Coronary artery (tissue), 2 donors: Measurements from ENCODE around the gene OR51D1.

ENCODE experiments used
- DNase-seq: peaks from one replicate; pipeline ENCODE4 v3.0.0-alpha.2; 2017; ENCODE audit warnings: low spot score
- H3K27ac ChIP-seq, 2 donors: fragments of 200-600 bp; sonication (generic); one replicate each; pipeline ENCODE4 v1.5.1; 2016 to 2019
- H3K4me3 ChIP-seq: fragments of 200-600 bp; sonication (generic); 2 replicates; pipeline ENCODE4 v1.5.1; 2016; ENCODE audit warnings: mild to moderate bottlenecking, moderate library complexity
- CTCF ChIP-seq: fragments of 200-600 bp; sonication (generic); IDR thresholded peaks from one replicate; pipeline ENCODE4 v1.5.1; 2019; ENCODE audit warnings: antibody characterized with exemption

OR51D1 gene

GRCh38 chr11:4636962-4637661 lies at the start of gene OR51D1:
Gene OR51D1 (plus strand): TSS chr11:4637477. CDS start chr11:4639791, 2,314 bp downstream.
- DNase-seq: peak; percentile 82

GRCh38 chr11:4589017-4589416 lies 48.3 kb upstream of the OR51D1 start:
- TF ChIP-seq CTCF: no peak
- Histone ChIP-seq H3K27ac (no peak overlapping the region), H3K4me3 (no peak overlapping the region)
- DNase-seq: no peak

More at GRCh38 chr11:4636962-4637661, at the start of gene OR51D1:
- peak within 1 kb of the TSS; percentile 64 for H3K4me3 ChIP-seq
- peak; percentile 90 for TF ChIP-seq CTCF
- H3K27ac ChIP-seq: no peak within 1 kb of the TSS

- DNase-seq: no peak
- Histone ChIP-seq H3K4me3 (no peak within 1 kb of the TSS), H3K27ac (no peak within 1 kb of the TSS)
- TF ChIP-seq CTCF: no peak
Observed at GRCh38 chr11:4593739-4594138, 43.5 kb upstream of the OR51D1 start, which contains the start of gene OR52I1. Gene OR52I1 (plus strand): TSS chr11:4594039. CDS start chr11:4594039, 0 bp downstream.

- no peak for TF ChIP-seq CTCF
- no peak overlapping the region for H3K27ac ChIP-seq
- no peak for DNase-seq
Observed at GRCh38 chr11:4605057-4605456, 32.2 kb upstream of the OR51D1 start.

GRCh38 chr11:4606231-4607015 lies 30.9 kb upstream of the OR51D1 start:
- H3K4me3 ChIP-seq: peak overlapping the region; percentile 72
- peak overlapping the region in 1 of 2 donors; percentile 87 for H3K27ac ChIP-seq
- no peak for DNase-seq
- TF ChIP-seq CTCF: no peak

More at GRCh38 chr11:4605057-4605456, 32.2 kb upstream of the OR51D1 start:
- H3K4me3 ChIP-seq: no peak overlapping the region

GRCh38 chr11:4607096-4607495 lies 30.2 kb upstream of the OR51D1 start:
- Histone ChIP-seq H3K4me3 (peak overlapping the region; percentile 72), H3K27ac (peak overlapping the region in 1 of 2 donors; percentile 87)
- TF ChIP-seq CTCF: no peak
- DNase-seq: no peak
